ENCODE measurements around the gene FBXO21. TPM values are rescaled to one million over a fixed set of nuclear protein-coding genes. Genes with fewer than 3 reads are reported as not detected.

Gene FBXO21
- total and polyA plus RNA-seq, 2 of the 13 experiments (the other 11 are each of a cell fraction or from before 2014, with no cell fraction given), result 15.6 to 32.5 TPM

GRCh38 chr12:117190210-117190781 is at the start of gene FBXO21 (continued):
- TF ChIP-seq CBFB (CRISPR knock-in tag; IDR thresholded peaks at IDR 0.05) (0 out of 2 replicates have a peak, but pooled peaks have one; percentile 19), MLLT10 (CRISPR knock-in tag; IDR thresholded peaks at IDR 0.05) (no peak), HOXA7 (CRISPR knock-in tag; IDR thresholded peaks at IDR 0.05) (no peak), E2F5 (CRISPR knock-in tag; conservative IDR thresholded peaks at IDR 0.05) (peak; percentile 82), MED8 (CRISPR knock-in tag; IDR thresholded peaks at IDR 0.05; ENCODE audit: insufficient replicate concordance) (peak; percentile 53), ZNF441 (CRISPR knock-in tag; IDR thresholded peaks at IDR 0.05; ENCODE audit: borderline replicate concordance) (peak; percentile 52; the same call in 1 of the 2 replicates), ZNF687 (CRISPR knock-in tag; IDR thresholded peaks at IDR 0.05) (peak; percentile 81), ZNF30 (CRISPR knock-in tag; IDR thresholded peaks at IDR 0.05) (0 out of 2 replicates have a peak, but pooled peaks have one; percentile 34), KDM3A (CRISPR knock-in tag; IDR thresholded peaks at IDR 0.05; ENCODE audit: low read depth) (no peak), ZNF720 (CRISPR knock-in tag; IDR thresholded peaks at IDR 0.05) (no peak), POLR2A (IDR thresholded peaks at IDR 0.05; ENCODE audit: insufficient read depth in 1 of 2, low read depth in 2 of 2, low read length in 2 of 2) (peak; percentile 87 to 96), ZNF788 (CRISPR knock-in tag; IDR thresholded peaks at IDR 0.05; ENCODE audit: borderline replicate concordance) (peak; percentile 15; the same call in 1 of the 2 replicates)

Data from HepG2 (cell line).